HCT116 (cell line): ENCODE results near the gene PTCD3. TPM values are rescaled to one million over a fixed set of nuclear protein-coding genes. Genes with fewer than 3 reads are reported as not detected.

Experiments
- ATAC-seq: fragments of 200-7000 bp; cut with Tn5 transposase; 2 replicates; pipeline ENCODE4 v1.9.1; 2020; ENCODE audit warnings: mild to moderate bottlenecking, moderate library complexity
- BruUV-seq: library from RNA; stranded (reverse); fragments of 400-500 nt; replicated peaks from 2 replicates; lab custom pipeline; 2021; lab: Mats Ljungman, UMichigan
- CTCF ChIA-PET: fragments of 300-600 bp; sonication (Branson Sonifier 250); formaldehyde crosslinking; loops from one replicate; lab custom pipeline; 2021; ENCODE audit warnings: antibody characterized with exemption; lab: Charles Lee
- POLR2A ChIA-PET: fragments of 300-600, 350-600 bp; sonication (Branson Sonifier 250); formaldehyde crosslinking; loops from one replicate; lab custom pipeline; 2021; ENCODE audit warnings: antibody characterized with exemption; lab: Charles Lee
- RAD21 ChIA-PET, 2 experiments: fragments of 300-600 bp; sonication (Branson Sonifier 250); formaldehyde crosslinking; loops; one replicate each; lab custom pipeline; 2023; ENCODE audit warnings: low total read pairs in 2 of 2; ENCODE audit not compliant: uncharacterized antibody in 2 of 2, unreplicated experiment in 2 of 2, low non-redundant PET in 1 of 2; lab: Charles Lee
- DNase-seq: peaks from one replicate; pipeline ENCODE4 v3.0.0-alpha.2; 2010; ENCODE audit warnings: low read depth, low spot score
- H2AFZ ChIP-seq: fragments of 200-600 bp; shearing (Covaris generic), sonication (generic); 2 replicates; pipeline ENCODE4 v1.6.1; 2017; ENCODE audit warnings: low read depth, mixed run types, mixed read lengths, antibody characterized with exemption, low read length; ENCODE audit not compliant: poor library complexity, severe bottlenecking
- H3K27ac ChIP-seq: 2 replicates; pipeline ENCODE4 v1.5.1; 2012; ENCODE audit warnings: low read depth, low read length
- H3K27me3 ChIP-seq: fragments of 200-600 bp; sonication (generic); 2 replicates; pipeline ENCODE4 v1.6.1; 2016; ENCODE audit warnings: mixed run types, low read length, mixed read lengths; ENCODE audit not compliant: insufficient read depth
- H3K36me3 ChIP-seq, 2 experiments: fragments of 200-500 bp in 1 of 2; fragments of 200-600 bp in 1 of 2; sonication (Bioruptor generic) in 1 of 2; sonication (generic) in 1 of 2; 2 replicates each; pipeline versions ENCODE4 v1.5.1 to v1.6.1; 2014 to 2016; ENCODE audit warnings: low read length in 2 of 2, inconsistent platforms in 1 of 2, mixed read lengths in 1 of 2, mixed run types in 1 of 2; ENCODE audit not compliant: insufficient read depth in 2 of 2, control insufficient read depth in 1 of 2
- H3K4me1 ChIP-seq, 2 experiments: fragments of 200-600 bp in 1 of 2; sonication (generic) in 1 of 2; 2 replicates each; pipeline versions ENCODE4 v1.5.1 to v1.6.1; 2012 to 2017; ENCODE audit warnings: low read length in 2 of 2, inconsistent platforms in 1 of 2, mild to moderate bottlenecking in 1 of 2, mixed read lengths in 1 of 2, mixed run types in 1 of 2, moderate library complexity in 1 of 2; ENCODE audit not compliant: insufficient read depth in 2 of 2, control insufficient read depth in 1 of 2
- H3K4me2 ChIP-seq: fragments of 200-600 bp; sonication (generic); 2 replicates; pipeline ENCODE4 v1.6.1; 2017; ENCODE audit warnings: mixed run types, low read length, mixed read lengths
- H3K4me3 ChIP-seq, 2 experiments: fragments of 200-600 bp in 1 of 2; sonication (generic) in 1 of 2; replicated peaks in 1 of 2; 2 replicates each; pipeline ENCODE4 v1.5.1; 2011 to 2016; ENCODE audit warnings: low read length in 2 of 2, control low read depth in 1 of 2, low read depth in 1 of 2, mild to moderate bottlenecking in 1 of 2, mixed read lengths in 1 of 2, mixed run types in 1 of 2
- H3K79me2 ChIP-seq: fragments of 200-600 bp; sonication (generic); 2 replicates; pipeline ENCODE4 v1.6.1; 2017; ENCODE audit warnings: mild to moderate bottlenecking, mixed run types, low read length, moderate library complexity, mixed read lengths; ENCODE audit not compliant: insufficient read depth
- H3K9ac ChIP-seq: fragments of 200-600 bp; sonication (generic); 2 replicates; pipeline ENCODE4 v1.6.1; 2016; ENCODE audit warnings: low read length, mixed read lengths
- H3K9me2 ChIP-seq: fragments of 200-600 bp; sonication (generic), shearing (Covaris generic); 2 replicates; pipeline ENCODE4 v1.6.1; 2017; ENCODE audit warnings: mixed run types, mild to moderate bottlenecking, moderate library complexity; ENCODE audit not compliant: insufficient read depth
- H3K9me3 ChIP-seq, 2 experiments: fragments of 200-500 bp in 1 of 2; fragments of 200-600 bp in 1 of 2; sonication (Bioruptor generic) in 1 of 2; sonication (generic) in 1 of 2; 2 replicates each; pipeline ENCODE4 v1.6.1; 2014 to 2017; ENCODE audit warnings: low read length in 2 of 2, mixed read lengths in 2 of 2, inconsistent platforms in 1 of 2, low read depth in 1 of 2, mild to moderate bottlenecking in 1 of 2, mixed run types in 1 of 2, moderate library complexity in 1 of 2; ENCODE audit not compliant: control insufficient read depth in 1 of 2, insufficient read depth in 1 of 2
- H4K20me1 ChIP-seq: fragments of 200-600 bp; sonication (generic), shearing (Covaris generic); 2 replicates; pipeline ENCODE4 v1.6.1; 2017; ENCODE audit warnings: mixed run types, mild to moderate bottlenecking, moderate library complexity; ENCODE audit not compliant: insufficient read depth
- CBX3 ChIP-seq: IDR thresholded peaks from 2 replicates; pipeline ENCODE4 v1.6.1; 2012; ENCODE audit warnings: low read depth
- EGR1 ChIP-seq: IDR thresholded peaks from 2 replicates; pipeline ENCODE4 v1.6.1; 2012; ENCODE audit warnings: low read depth
- ELF1 ChIP-seq: IDR thresholded peaks from 2 replicates; pipeline ENCODE4 v1.6.1; 2012; ENCODE audit warnings: low read depth, borderline replicate concordance
- EZH2phosphoT487 ChIP-seq: fragments of 200-600 bp; IDR thresholded peaks from 2 replicates; pipeline ENCODE4 v1.6.1; 2018; ENCODE audit warnings: antibody characterized with exemption, borderline replicate concordance
- MAX ChIP-seq: IDR thresholded peaks from 2 replicates; pipeline ENCODE4 v1.6.1; 2012
- POLR2A ChIP-seq: IDR thresholded peaks from 2 replicates; pipeline ENCODE4 v1.7.0; 2011; ENCODE audit warnings: borderline replicate concordance; ENCODE audit not compliant: insufficient read depth, insufficient read length; ENCODE audit errors: extremely low read depth
- POLR2AphosphoS5 ChIP-seq: IDR thresholded peaks from 2 replicates; pipeline ENCODE4 v1.6.1; 2011; ENCODE audit warnings: mild to moderate bottlenecking, low read depth, low read length, moderate library complexity
- RAD21 ChIP-seq: IDR thresholded peaks from 2 replicates; pipeline ENCODE4 v1.6.1; 2012; ENCODE audit warnings: low read depth, mild to moderate bottlenecking
- SIN3A ChIP-seq: IDR thresholded peaks from 2 replicates; pipeline ENCODE4 v1.6.1; 2012; ENCODE audit warnings: low read depth
- SP1 ChIP-seq: IDR thresholded peaks from 2 replicates; pipeline ENCODE4 v1.6.1; 2012; ENCODE audit warnings: low read depth
- SRF ChIP-seq: IDR thresholded peaks from 2 replicates; pipeline ENCODE4 v1.6.1; 2012; ENCODE audit warnings: low read depth
- YY1 ChIP-seq: IDR thresholded peaks from 2 replicates; pipeline ENCODE4 v1.6.1; 2011; ENCODE audit warnings: low read length, low read depth, moderate library complexity, mild to moderate bottlenecking; ENCODE audit not compliant: insufficient replicate concordance; ENCODE audit errors: extremely low read depth
- ZNF274 ChIP-seq: fragments of 200-500 bp; sonication (Bioruptor generic); IDR thresholded peaks from 2 replicates; pipeline ENCODE4 v1.6.1; 2014; ENCODE audit warnings: mild to moderate bottlenecking, low read depth, low read length, inconsistent platforms
- intact Hi-C: fragments of 100-400 bp; cut with micrococcal nuclease; formaldehyde crosslinking; loops from 2 replicates; pipeline ENCODE4 v1.10.0; 2022
- total RNA-seq: library from RNA; stranded (reverse); gene quantifications from one replicate; pipeline ENCODE4 v1.2.1, GENCODE V29; 2021; ENCODE audit not compliant: unreplicated experiment
- TF ChIP-seq, protein P1 (sequence below): IDR thresholded peaks from 2 replicates; pipeline ENCODE4 v1.6.1; 2012; ENCODE audit warnings: low read depth
- TF ChIP-seq, protein P2 (sequence below), 3 experiments: fragments of 200-600 bp in 1 of 3; sonication (generic) in 1 of 3; IDR thresholded peaks in 2 of 3; conservative IDR thresholded peaks in 1 of 3; 2 replicates each; pipeline ENCODE4 v1.5.1; 2012 to 2017; ENCODE audit warnings: low read depth in 2 of 3, low read length in 2 of 3, antibody characterized with exemption in 1 of 3, borderline replicate concordance in 1 of 3, control low read depth in 1 of 3, mild to moderate bottlenecking in 1 of 3, mixed read lengths in 1 of 3, mixed run types in 1 of 3, moderate library complexity in 1 of 3; ENCODE audit not compliant: insufficient read depth in 1 of 3

Gene PTCD3
- total RNA-seq, 1 experiment from 2014 or later, result 154 TPM

DNA sequence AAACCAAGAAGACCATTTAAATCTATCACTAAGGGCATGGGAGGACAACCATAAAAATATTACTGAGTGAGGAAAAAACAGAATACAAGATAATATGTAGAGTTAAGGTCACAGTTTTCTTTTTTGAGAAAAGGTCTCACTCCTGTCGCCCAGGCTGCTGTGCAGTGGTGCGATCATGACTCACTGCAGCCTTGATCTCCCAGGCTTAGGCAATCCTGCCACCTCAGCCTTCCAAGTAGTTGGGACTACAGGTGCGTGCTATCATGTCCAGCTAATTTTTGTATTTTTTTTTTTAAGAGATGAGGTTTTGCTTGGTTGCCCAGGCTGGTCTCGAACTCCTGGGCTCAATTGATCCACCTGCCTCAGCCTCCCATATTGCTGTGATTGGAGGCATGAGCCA lies 24.3 kb upstream of the PTCD3 start:
- RAD21 ChIA-PET, result interaction anchor here in 1 of 2 experiments (3.5 kb wide), 1 partner anchor 254 kb away, joined by 22 read pairs; no protein-coding TSS in a partner anchor

More for the DNA sequence above, 24.3 kb upstream of the PTCD3 start:
- no peak overlapping the region for H3K4me2 ChIP-seq
- TF ChIP-seq YY1 (no peak), EZH2phosphoT487 (no peak), ELF1 (no peak), RAD21 (no peak), SRF (no peak), SP1 (no peak), MAX (no peak), EGR1 (no peak), POLR2AphosphoS5 (no peak), POLR2A (no peak), CBX3 (no peak), SIN3A (no peak), ZNF274 (no peak)
- TF ChIP-seq, protein P1, sequence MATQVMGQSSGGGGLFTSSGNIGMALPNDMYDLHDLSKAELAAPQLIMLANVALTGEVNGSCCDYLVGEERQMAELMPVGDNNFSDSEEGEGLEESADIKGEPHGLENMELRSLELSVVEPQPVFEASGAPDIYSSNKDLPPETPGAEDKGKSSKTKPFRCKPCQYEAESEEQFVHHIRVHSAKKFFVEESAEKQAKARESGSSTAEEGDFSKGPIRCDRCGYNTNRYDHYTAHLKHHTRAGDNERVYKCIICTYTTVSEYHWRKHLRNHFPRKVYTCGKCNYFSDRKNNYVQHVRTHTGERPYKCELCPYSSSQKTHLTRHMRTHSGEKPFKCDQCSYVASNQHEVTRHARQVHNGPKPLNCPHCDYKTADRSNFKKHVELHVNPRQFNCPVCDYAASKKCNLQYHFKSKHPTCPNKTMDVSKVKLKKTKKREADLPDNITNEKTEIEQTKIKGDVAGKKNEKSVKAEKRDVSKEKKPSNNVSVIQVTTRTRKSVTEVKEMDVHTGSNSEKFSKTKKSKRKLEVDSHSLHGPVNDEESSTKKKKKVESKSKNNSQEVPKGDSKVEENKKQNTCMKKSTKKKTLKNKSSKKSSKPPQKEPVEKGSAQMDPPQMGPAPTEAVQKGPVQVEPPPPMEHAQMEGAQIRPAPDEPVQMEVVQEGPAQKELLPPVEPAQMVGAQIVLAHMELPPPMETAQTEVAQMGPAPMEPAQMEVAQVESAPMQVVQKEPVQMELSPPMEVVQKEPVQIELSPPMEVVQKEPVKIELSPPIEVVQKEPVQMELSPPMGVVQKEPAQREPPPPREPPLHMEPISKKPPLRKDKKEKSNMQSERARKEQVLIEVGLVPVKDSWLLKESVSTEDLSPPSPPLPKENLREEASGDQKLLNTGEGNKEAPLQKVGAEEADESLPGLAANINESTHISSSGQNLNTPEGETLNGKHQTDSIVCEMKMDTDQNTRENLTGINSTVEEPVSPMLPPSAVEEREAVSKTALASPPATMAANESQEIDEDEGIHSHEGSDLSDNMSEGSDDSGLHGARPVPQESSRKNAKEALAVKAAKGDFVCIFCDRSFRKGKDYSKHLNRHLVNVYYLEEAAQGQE, result no peak
- TF ChIP-seq, protein P2, sequence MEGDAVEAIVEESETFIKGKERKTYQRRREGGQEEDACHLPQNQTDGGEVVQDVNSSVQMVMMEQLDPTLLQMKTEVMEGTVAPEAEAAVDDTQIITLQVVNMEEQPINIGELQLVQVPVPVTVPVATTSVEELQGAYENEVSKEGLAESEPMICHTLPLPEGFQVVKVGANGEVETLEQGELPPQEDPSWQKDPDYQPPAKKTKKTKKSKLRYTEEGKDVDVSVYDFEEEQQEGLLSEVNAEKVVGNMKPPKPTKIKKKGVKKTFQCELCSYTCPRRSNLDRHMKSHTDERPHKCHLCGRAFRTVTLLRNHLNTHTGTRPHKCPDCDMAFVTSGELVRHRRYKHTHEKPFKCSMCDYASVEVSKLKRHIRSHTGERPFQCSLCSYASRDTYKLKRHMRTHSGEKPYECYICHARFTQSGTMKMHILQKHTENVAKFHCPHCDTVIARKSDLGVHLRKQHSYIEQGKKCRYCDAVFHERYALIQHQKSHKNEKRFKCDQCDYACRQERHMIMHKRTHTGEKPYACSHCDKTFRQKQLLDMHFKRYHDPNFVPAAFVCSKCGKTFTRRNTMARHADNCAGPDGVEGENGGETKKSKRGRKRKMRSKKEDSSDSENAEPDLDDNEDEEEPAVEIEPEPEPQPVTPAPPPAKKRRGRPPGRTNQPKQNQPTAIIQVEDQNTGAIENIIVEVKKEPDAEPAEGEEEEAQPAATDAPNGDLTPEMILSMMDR (IDR thresholded peaks at IDR 0.05 in 2 of 3, conservative IDR thresholded peaks at IDR 0.05 in 1 of 3; ENCODE audit: borderline replicate concordance in 1 of 3, insufficient read depth in 1 of 3, low read depth in 2 of 3, low read length in 2 of 3), result no peak
- TF ChIP-seq, all 23 proteins: peak for 0
- POLR2A ChIA-PET, result no interaction called here
- ATAC-seq (no peak), DNase-seq (no peak)
- no peaks in the 10 kb centered on the region for H3K9me3 ChIP-seq
- no peak overlapping the region for H3K27ac ChIP-seq
- no peak overlapping the region for H3K9ac ChIP-seq
- H3K36me3 ChIP-seq, result peaks cover 29 to 48% of the 10 kb centered on the region in 2 experiments
- no peaks in the 10 kb centered on the region for H4K20me1 ChIP-seq
- H3K27me3 ChIP-seq, result no peaks in the 10 kb centered on the region
- 0 out of 2 replicates have a peak, but pooled peaks cover 6% of the 10 kb centered on the region for H3K79me2 ChIP-seq
- BruUV-seq, result no TSS peak
- no peak overlapping the region for H2AFZ ChIP-seq
- no peaks in the 10 kb centered on the region for H3K9me2 ChIP-seq
- H3K4me3 ChIP-seq, result no peak overlapping the region
- no peaks in the 10 kb centered on the region for H3K4me1 ChIP-seq
- CTCF ChIA-PET, result interaction anchor here (6.7 kb wide), 1 partner anchor 254 kb away, joined by 95 read pairs; no protein-coding TSS in a partner anchor
- intact Hi-C loops, result loop anchor here (10.0 kb wide), 1 partner anchor 357 kb away; no protein-coding TSS in a partner anchor
